IPS-18c (cell line): ENCODE data around the gene KCNIP3.
"Not testable (repeated sequence)": the region's sequence is repeated elsewhere in the genome, so short reads cannot be mapped to it uniquely, and the experiment has no call there.

Experiments
- H3K4me3 ChIP-seq: 2 replicates; pipeline ENCODE4 v1.7.0; 2013; ENCODE audit warnings: low read depth, mild to moderate bottlenecking, low read length, moderate library complexity; ENCODE audit not compliant: insufficient read depth
- H3K9me3 ChIP-seq: one replicate; pipeline ENCODE4 v1.6.1; 2013; ENCODE audit warnings: mild to moderate bottlenecking, low read length, moderate library complexity; ENCODE audit not compliant: control insufficient read depth, insufficient read depth

The KCNIP3 gene

GRCh38 chr2:95392320-95392719 is 95.2 kb downstream of the KCNIP3 start:
- Histone ChIP-seq H3K4me3 (no peak overlapping the region), H3K9me3 (no peaks in the 10 kb centered on the region)

- H3K4me3 ChIP-seq, result no peak overlapping the region
- no peaks in the 10 kb centered on the region for H3K9me3 ChIP-seq
These were observed 95.7 kb downstream of the KCNIP3 start for GRCh38 chr2:95392730-95393455.

DNA sequence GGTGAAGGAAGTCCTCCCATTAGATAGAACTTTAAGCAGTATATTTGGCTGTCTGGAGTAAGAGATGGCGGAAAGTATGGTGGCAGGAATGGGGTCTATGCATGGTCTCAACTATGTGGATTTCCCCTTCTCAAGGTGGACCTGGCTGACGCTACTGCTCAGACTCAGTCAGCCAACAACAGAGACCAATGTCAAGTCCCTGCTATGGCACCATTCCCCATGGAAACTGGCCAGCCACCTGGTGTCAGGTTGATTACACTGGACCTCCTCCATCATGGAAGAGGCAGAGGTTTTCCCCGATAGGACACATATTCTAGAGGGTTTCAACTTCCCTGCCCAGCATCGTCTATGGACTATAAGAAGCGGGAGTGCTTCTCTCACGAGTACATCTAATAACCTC is 96.8 kb downstream of the KCNIP3 start:
- Histone ChIP-seq H3K9me3 (no peaks in the 10 kb centered on the region), H3K4me3 (no peak overlapping the region)

DNA sequence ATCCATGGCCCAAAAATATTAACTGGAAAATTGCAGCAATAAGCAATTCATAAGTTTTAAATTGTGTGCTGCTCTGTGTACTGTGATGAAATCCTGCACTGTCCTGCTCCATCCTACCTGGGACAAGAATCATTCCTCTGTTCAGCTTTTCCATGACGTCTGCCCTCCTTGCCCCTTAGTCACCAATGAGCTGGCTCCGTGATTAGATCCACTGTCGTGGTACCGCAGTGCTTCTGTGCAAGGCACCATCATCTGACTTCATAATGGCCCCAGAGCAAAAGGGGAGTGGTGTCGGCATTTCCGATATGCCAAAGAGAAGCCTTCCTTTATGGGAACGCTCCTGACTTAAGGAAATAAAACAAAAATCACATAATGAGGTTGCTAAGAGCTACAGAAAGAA is 101.9 kb downstream of the KCNIP3 start:
- H3K4me3 ChIP-seq, result no peak overlapping the region
- no peaks in the 10 kb centered on the region for H3K9me3 ChIP-seq

- H3K9me3 ChIP-seq, result no peaks in the 10 kb centered on the region
These were observed 104.3 kb downstream of the KCNIP3 start for GRCh38 chr2:95401480-95401879.

GRCh38 chr2:95402004-95402369 is 104.8 kb downstream of the KCNIP3 start:
- not testable (repeated sequence) for H3K9me3 ChIP-seq
- peak overlapping the region; percentile 99 for H3K4me3 ChIP-seq

More at GRCh38 chr2:95401480-95401879, 104.3 kb downstream of the KCNIP3 start:
- peak overlapping the region; percentile 99 for H3K4me3 ChIP-seq

DNA sequence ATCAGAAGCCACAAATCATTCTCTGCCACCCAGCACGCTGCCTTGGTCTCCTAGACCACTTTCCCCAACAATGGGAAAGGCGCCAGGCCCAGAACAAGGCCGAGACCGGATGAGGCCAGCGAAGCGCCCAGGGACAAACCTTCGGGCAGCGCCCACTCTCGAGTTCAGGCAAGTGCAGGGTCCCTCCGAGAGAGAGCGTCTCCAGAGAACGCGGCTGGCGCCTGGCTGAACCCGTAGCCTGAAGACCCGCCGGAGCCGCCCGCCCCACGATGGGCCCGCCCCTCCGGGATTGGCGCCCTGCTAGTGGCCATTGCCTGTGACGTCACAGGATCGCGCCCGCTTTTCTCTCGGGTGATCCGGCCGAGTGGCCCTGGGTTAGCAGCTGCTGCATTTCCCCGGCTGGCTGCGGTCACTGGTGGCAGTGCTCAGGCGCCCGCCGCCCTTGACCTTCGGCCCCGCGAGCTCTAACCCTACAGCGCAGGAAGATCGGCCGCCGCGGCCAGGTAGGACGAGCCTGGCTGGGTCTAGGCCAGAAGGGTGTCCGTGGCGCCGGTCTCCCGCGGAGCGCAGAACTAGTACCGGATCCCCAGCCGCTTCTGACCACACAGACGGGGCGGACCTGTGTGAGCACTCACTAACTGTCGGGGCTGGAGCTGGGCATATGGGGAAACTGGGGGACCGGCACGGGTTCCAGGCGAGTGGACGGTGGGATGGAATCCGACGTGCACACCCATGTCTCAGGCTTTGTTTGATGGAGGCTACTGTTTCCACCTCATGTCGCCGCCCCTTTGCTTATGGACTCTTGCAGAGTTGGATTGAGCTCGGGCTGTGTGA is 105.4 kb downstream of the KCNIP3 start, which contains the start of gene FAHD2A:
Gene FAHD2A, plus strand, starts transcription at position 339 of the 834 bp plus-strand sequence. CDS start 2,851 bp downstream, outside the sequence.
- peak within 1 kb of the TSS; percentile 99 for H3K4me3 ChIP-seq
- no peaks in the 10 kb centered on the region for H3K9me3 ChIP-seq

DNA sequence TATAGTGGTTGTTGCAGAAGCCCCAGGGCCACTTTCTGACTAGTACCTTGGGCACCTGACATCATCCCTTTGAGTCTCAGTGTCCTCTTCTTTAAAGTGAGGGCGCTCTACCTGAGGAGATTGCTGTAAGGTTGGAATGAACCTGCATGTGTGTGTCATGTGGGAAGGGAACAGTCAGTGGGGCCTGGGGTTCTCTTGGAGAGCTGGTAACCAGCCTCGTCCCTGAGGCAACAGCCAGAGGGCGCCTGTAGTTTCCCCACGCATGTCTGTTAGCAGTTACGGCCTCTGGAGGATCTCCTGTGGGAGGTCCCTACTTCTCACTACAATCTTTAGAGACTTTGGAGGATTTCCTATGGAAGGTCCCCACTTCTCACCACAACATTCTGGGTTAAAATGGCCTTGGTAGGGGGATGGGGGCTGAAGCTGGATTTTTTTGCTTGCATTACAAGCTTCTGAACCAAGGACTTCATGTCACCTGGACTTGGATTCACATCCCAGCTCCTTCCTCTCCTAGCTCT is 106.1 kb downstream of the KCNIP3 start:
- H3K4me3 ChIP-seq, result peak overlapping the region; percentile 99

DNA sequence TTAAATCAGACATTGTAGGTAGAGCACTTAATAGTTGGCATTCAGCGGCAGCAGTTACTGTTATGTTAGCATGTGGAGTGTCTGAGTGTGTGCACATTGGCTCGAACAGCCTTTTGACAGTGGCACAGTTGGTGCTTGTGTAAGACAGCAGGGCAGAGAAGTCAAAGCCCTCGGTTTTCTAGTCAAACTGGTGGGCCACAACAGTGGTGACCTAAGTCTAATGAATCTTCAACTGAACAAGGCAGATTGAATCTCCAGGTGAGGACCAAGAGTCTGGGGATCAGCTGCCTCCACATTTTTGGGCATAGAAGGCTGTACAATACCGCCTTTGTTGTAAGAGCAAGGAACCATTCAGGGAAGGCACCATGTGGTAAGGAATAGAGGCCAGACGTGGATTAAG is 106.7 kb downstream of the KCNIP3 start:
- H3K4me3 ChIP-seq, H3K9me3 ChIP-seq: not testable (repeated sequence)

More for the DNA sequence above, 106.1 kb downstream of the KCNIP3 start:
- not testable (repeated sequence) for H3K9me3 ChIP-seq

DNA sequence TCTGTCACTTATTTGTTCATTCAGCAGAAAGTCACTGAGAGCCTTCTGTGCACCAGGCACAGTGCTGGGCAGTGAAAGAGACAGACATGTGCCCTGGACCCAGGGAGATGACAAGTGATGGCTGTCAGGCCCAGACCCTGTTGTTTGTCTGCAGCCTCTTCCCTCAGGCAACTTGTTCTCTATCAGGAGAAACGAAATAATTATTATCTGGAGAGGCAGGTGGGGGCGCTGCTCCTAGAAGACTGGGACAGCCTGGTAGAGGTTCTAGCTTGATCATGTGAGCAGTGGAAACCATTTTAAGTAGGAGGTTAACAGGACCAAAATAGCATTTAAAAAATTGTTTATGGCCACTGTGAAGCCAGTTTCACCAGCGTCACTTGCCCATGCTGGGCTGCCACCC is 107.5 kb downstream of the KCNIP3 start:
- not testable (repeated sequence) for H3K4me3 ChIP-seq, H3K9me3 ChIP-seq

GRCh38 chr2:95411239-95411638 is 114.1 kb downstream of the KCNIP3 start:
- not testable (repeated sequence) for H3K9me3 ChIP-seq, H3K4me3 ChIP-seq

GRCh38 chr2:95414015-95414594 is 117.0 kb downstream of the KCNIP3 start:
- not testable (repeated sequence) for H3K9me3 ChIP-seq, H3K4me3 ChIP-seq

DNA sequence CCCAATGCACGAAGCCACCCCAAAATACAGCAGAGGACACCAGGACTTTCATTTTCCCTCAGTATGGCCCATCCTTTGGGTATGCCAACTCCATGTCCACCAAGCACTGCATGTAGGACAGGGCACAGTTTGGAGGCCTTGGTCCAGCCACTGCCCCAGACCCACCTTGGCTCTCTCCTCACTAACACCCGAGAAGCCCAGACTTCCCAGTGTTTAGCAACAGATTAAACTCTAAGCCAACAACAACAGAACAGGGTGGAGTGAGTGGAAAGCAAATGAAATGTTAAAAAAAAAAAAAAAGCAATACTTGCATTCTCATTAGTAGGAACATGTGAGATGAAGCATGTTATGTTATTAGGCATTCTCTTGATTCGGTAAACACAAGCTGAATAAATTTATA is 118.0 kb downstream of the KCNIP3 start:
- not testable (repeated sequence) for H3K4me3 ChIP-seq, H3K9me3 ChIP-seq

DNA sequence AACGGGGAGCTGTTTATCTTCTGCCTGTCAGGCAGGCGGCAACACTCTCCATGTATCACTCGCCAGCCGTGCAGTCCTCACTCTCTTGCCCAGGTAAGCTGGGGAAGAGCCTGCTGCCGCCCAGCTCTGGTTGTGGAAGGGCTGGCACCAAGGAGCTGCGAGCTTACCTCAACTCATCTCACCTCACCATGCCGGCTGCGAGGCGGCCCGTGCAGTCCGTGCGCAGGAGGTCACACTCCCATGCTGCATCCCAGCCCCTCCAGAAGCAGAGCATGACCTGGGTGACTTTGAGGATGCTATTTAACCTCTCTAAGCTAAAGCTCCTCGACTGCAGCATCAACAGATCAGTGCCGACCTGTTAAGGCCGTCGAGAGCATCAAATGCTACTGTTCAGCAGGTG is 118.4 kb downstream of the KCNIP3 start:
- not testable (repeated sequence) for H3K4me3 ChIP-seq, H3K9me3 ChIP-seq

GRCh38 chr2:95427196-95427867 is 130.2 kb downstream of the KCNIP3 start:
- H3K4me3 ChIP-seq, H3K9me3 ChIP-seq: not testable (repeated sequence)

DNA sequence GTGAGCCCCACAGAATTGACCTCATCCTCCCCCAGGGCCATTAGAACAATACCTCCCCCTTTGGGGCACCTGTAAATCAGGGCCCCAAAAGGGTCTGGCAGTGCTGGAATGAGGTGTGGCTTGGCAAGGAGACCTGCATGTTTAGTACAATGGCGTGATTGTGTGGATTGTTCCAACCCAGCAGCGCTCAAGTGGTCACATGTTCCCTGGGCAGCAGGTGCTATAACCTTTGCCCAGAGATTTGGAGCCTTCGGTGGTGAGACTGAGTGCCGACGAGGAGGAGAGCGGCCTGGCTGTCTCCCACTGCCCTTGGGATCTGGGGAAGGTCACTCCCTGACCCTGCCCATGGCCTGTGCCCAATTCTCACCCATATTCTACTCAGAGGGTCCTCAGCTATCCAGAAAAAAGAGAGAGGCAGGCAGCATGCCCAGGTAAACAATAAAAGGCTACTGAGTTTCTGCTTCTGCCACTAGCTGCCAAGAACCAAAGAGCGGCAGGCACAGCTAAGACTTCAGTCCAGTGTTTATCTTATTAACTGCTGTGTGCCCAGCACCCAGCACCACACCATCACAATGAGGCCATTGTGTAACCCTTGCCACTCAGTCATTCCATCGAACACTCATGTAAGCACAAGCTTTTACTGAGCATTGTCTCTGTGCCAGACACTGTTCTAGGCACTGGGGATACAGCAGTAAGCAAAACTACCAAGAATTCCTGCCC is 132.8 kb downstream of the KCNIP3 start:
- not testable (repeated sequence) for H3K9me3 ChIP-seq, H3K4me3 ChIP-seq

DNA sequence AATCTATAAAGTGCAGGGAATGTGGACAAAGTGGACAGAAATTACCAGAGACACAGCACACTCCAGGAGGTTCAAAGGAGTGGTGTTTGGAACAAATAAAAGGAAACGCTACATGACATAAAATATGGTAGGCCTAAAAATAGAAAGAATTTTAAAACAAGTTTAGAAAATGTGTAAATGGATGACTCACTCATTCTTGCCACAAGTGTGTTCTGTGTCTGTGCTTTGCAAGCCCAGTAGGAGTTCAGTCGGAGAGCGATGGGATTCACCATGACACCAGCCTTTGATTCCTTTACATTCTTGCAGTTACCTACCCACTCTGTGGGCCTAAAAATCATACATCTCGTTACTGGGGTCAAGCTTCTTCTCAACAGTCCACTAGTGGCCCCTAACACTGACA is 136.2 kb downstream of the KCNIP3 start:
- not testable (repeated sequence) for H3K4me3 ChIP-seq, H3K9me3 ChIP-seq
